ENCODE results near the gene RABL6.
"Not testable (repeated sequence)": the region's sequence is repeated elsewhere in the genome, so short reads cannot be mapped to it uniquely, and the experiment has no call there.

GRCh38 chr9:136843801-136844740 is 36.3 kb downstream of the RABL6 start:
- TF ChIP-seq CTCF (IDR thresholded peaks at IDR 0.05; ENCODE audit: insufficient read depth, low read depth, low read length) = not testable (repeated sequence)
- peak; percentile 62 for TF ChIP-seq EZH2 (IDR thresholded peaks at IDR 0.05; ENCODE audit: insufficient read depth, low read length)
